ENCODE results near the gene DBNL. TPM values are rescaled to one million over a fixed set of nuclear protein-coding genes. Genes with fewer than 3 reads are reported as not detected.
A peak's percentile ranks its signal among the peaks of the same experiment; 100 is the strongest.

Gene DBNL
- total and polyA plus RNA-seq, 4 donors = 26.1 to 60.2 (median 41.5) TPM

GRCh38 chr7:44103923-44104859, 59.7 kb downstream of the DBNL start, which contains the start of gene AEBP1:
TSS of gene AEBP1 (plus strand) at chr7:44104345. CDS start at chr7:44104666, 321 bp downstream.
- Histone ChIP-seq H3K27ac (ENCODE audit: low read depth in 1 of 2, low read length in 2 of 2) (peak within 1 kb of the TSS; percentile 11 to 54), H3K9me3 (ENCODE audit: control insufficient read depth in 4 of 4, low read length in 3 of 4) (no peaks in the 10 kb centered on the region), H3K4me1 (ENCODE audit: control insufficient read depth in 4 of 4, insufficient read depth in 4 of 4, low read length in 3 of 4) (peaks cover 0 to 7% (median 0%) of the 10 kb centered on the region in 4 donors), H3K4me3 (ENCODE audit: low read depth in 1 of 3, low read length in 3 of 3) (peak within 1 kb of the TSS in 1 of 3 donors; percentile 38), H3K36me3 (ENCODE audit: control insufficient read depth in 4 of 4, insufficient read depth in 3 of 4, low read depth in 1 of 4, low read length in 3 of 4) (no peaks in the 10 kb centered on the region), H3K9ac (ENCODE audit: low read depth in 1 of 2, low read length in 2 of 2) (no peak within 1 kb of the TSS), H3K27me3 (ENCODE audit: control insufficient read depth in 4 of 4, insufficient read depth in 4 of 4, low read length in 3 of 4) (no peaks in the 10 kb centered on the region)
- TF ChIP-seq CTCF (IDR thresholded peaks at IDR 0.05; ENCODE audit: low read depth, low read length, missing input control) = no peak
- DNase-seq (ENCODE audit: low spot score) = no peak
- 8% methylated on average over 85 of the region's 87 CpGs for WGBS

GRCh38 chr7:44104860-44105771, 60.6 kb downstream of the DBNL start:
- peaks cover 0 to 7% (median 0%) of the 10 kb centered on the region in 4 donors for H3K4me1 ChIP-seq (ENCODE audit: control insufficient read depth in 4 of 4, insufficient read depth in 4 of 4, low read length in 3 of 4)
- WGBS = 56% methylated on average over 28 of the region's 28 CpGs
- peak overlapping the region in 1 of 3 donors; percentile 38 for H3K4me3 ChIP-seq (ENCODE audit: low read depth in 1 of 3, low read length in 3 of 3)
- peak overlapping the region in 1 of 2 donors; percentile 54 for H3K27ac ChIP-seq (ENCODE audit: low read depth in 1 of 2, low read length in 2 of 2)
- no peak for DNase-seq (ENCODE audit: low spot score)
- H3K9ac ChIP-seq (ENCODE audit: low read depth in 1 of 2, low read length in 2 of 2) = no peak overlapping the region
- no peaks in the 10 kb centered on the region for H3K36me3 ChIP-seq (ENCODE audit: control insufficient read depth in 4 of 4, insufficient read depth in 3 of 4, low read depth in 1 of 4, low read length in 3 of 4)
- TF ChIP-seq FOXA2 (IDR thresholded peaks at IDR 0.05) = no peak
- TF ChIP-seq SP1 (IDR thresholded peaks at IDR 0.05) = no peak
- no peaks in the 10 kb centered on the region for H3K9me3 ChIP-seq (ENCODE audit: control insufficient read depth in 4 of 4, low read length in 3 of 4)
- H3K27me3 ChIP-seq (ENCODE audit: control insufficient read depth in 4 of 4, insufficient read depth in 4 of 4, low read length in 3 of 4) = no peaks in the 10 kb centered on the region

DNA sequence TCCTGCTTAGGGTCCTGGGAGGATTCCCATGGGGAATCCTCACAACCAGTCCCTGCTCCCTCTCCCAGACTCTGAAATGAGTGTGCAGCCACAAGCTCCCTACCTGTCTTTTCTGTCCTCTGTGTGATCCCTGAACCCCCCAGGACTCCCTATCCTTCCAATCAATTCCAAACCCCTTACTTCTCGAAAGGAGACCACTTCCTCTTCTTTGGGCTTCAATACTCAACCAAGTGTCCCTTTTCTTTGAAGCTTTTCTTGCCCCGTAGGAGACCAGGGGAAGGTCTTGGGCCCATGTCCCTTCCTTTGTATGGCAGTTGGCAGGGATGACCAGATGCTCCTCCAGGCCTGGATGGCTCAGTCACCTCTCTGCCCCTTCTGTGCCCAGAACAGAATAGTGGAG, 61.3 kb downstream of the DBNL start:
- peaks cover 0 to 7% (median 0%) of the 10 kb centered on the region in 4 donors for H3K4me1 ChIP-seq (ENCODE audit: control insufficient read depth in 4 of 4, insufficient read depth in 4 of 4, low read length in 3 of 4)
- DNase-seq (ENCODE audit: low spot score) = no peak
- H3K9ac ChIP-seq (ENCODE audit: low read depth in 1 of 2, low read length in 2 of 2) = no peak overlapping the region
- TF ChIP-seq SP1 (IDR thresholded peaks at IDR 0.05) (no peak), MAX (IDR thresholded peaks at IDR 0.05) (no peak), RXRA (IDR thresholded peaks at IDR 0.05) (no peak), GABPA (IDR thresholded peaks at IDR 0.05 in 1 of 2, conservative IDR thresholded peaks at IDR 0.05 in 1 of 2) (no peak), EGR1 (IDR thresholded peaks at IDR 0.05; ENCODE audit: low read depth in 2 of 2) (no peak), ATF3 (IDR thresholded peaks at IDR 0.05) (no peak), CTCF (IDR thresholded peaks at IDR 0.05; ENCODE audit: low read depth, low read length, missing input control) (no peak), HNF4A (conservative IDR thresholded peaks at IDR 0.05) (no peak), HNF4G (IDR thresholded peaks at IDR 0.05) (no peak), TAF1 (conservative IDR thresholded peaks at IDR 0.05) (no peak), RAD21 (IDR thresholded peaks at IDR 0.05) (no peak), FOXA2 (IDR thresholded peaks at IDR 0.05) (no peak), FOXA1 (IDR thresholded peaks at IDR 0.05) (no peak), YY1 (IDR thresholded peaks at IDR 0.05) (no peak)
- TF ChIP-seq, protein P1, sequence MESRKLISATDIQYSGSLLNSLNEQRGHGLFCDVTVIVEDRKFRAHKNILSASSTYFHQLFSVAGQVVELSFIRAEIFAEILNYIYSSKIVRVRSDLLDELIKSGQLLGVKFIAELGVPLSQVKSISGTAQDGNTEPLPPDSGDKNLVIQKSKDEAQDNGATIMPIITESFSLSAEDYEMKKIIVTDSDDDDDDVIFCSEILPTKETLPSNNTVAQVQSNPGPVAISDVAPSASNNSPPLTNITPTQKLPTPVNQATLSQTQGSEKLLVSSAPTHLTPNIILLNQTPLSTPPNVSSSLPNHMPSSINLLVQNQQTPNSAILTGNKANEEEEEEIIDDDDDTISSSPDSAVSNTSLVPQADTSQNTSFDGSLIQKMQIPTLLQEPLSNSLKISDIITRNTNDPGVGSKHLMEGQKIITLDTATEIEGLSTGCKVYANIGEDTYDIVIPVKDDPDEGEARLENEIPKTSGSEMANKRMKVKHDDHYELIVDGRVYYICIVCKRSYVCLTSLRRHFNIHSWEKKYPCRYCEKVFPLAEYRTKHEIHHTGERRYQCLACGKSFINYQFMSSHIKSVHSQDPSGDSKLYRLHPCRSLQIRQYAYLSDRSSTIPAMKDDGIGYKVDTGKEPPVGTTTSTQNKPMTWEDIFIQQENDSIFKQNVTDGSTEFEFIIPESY (IDR thresholded peaks at IDR 0.05) = no peak
- WGBS = 82% methylated on average over 2 of the region's 2 CpGs
- H3K9me3 ChIP-seq (ENCODE audit: control insufficient read depth in 4 of 4, low read length in 3 of 4) = no peaks in the 10 kb centered on the region
- H3K4me3 ChIP-seq (ENCODE audit: low read depth in 1 of 3, low read length in 3 of 3) = no peak overlapping the region
- no peak overlapping the region for H3K27ac ChIP-seq (ENCODE audit: low read depth in 1 of 2, low read length in 2 of 2)
- no peaks in the 10 kb centered on the region for H3K27me3 ChIP-seq (ENCODE audit: control insufficient read depth in 4 of 4, insufficient read depth in 4 of 4, low read length in 3 of 4)
- no peaks in the 10 kb centered on the region for H3K36me3 ChIP-seq (ENCODE audit: control insufficient read depth in 4 of 4, insufficient read depth in 3 of 4, low read depth in 1 of 4, low read length in 3 of 4)

Data from liver (tissue), 9 donors.